Measurements from ENCODE around the gene SLC18B1.

DNA sequence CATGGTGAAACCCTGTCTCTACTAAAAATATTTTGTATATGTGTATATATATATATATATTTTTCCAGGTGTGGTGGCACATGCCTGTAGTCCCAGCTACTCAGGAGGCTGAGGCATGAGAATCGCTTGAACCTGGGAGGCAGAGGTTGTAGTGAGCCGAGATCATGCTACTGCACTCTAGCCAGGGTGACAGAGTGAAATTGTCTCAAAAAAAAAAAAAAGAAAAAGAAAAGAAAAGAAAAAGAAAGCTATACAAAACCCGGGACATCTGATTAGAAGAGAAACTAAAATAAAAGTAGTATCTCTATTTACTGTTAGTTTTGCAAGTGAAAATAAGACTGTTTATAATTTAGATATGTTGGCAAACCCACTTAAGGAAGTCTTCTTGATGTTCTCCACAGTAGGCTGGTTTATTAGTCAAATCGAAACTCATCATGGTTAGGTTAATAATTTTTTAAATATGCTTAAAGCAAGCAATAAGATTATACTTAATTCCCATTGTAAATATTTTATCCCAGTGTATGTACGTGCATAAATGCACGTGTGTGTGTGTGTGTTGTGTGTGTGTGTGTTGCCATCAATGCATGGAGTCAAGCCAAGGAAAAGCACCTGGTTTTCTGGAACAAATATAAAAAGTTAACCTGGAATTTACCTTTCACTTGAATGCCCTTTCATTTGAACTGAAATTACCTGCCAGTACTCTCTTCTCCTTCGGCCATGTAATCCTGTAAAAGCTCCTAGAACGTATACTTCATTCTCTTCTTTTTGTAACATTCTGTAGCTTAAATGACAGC, 47.8 kb downstream of the SLC18B1 start:
- TF ChIP-seq ZNF274 (IDR thresholded peaks at IDR 0.05; ENCODE audit: low read depth, low read length) (no peak), YY1 (IDR thresholded peaks at IDR 0.05; ENCODE audit: insufficient read depth, insufficient read length) (no peak), SUZ12 (IDR thresholded peaks at IDR 0.05; ENCODE audit: extremely low read depth, insufficient read depth, insufficient read length) (no peak)

All from NT2/D1 (cell line).